WI38 (cell line): ENCODE results near the gene DNLZ.

ENCODE experiments used
- H3K4me3 ChIP-seq: 2 replicates; pipeline ENCODE4 v1.5.1; 2011; ENCODE audit warnings: low read depth, mild to moderate bottlenecking, control low read depth, low read length
- TF ChIP-seq, protein P1 (sequence below): IDR thresholded peaks from 2 replicates; pipeline ENCODE4 v1.5.1; 2012; ENCODE audit warnings: low read depth, mild to moderate bottlenecking, control low read depth, low read length

The DNLZ gene

DNA sequence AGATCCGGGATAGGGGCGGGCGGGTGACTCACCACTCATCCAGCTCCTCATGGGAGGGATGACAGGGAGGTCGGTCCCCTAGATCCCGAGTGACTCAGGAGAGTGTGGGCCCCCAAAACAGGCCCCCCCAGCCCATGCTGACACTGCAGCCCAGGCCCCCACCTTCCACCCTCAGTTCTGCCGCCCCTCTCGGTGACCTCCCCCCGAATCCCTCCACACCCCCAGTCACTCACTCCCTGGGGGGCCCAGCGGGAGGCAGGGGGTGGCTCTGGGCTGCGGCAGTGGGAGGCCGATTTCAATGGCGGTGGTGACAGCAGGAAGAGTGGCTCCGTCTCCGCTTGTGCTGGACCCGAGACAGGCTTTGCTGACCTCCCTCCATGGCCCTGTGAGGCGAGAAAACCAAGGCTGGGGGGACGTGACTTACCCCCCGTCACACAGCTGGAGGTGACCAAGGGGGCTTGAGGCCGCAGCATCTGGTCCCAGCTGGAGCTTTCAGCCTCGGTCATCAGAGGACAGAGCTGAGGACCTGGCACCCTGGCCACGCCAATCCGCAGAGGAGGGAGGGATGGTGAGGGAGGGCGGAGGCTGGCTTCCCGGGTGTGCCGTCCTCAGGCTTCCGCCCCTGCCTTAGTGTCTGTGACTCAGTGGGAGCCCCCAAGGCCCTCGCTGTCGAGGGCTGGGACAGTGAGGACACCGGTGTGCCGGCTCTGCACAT, 27.2 kb downstream of the DNLZ start:
- TF ChIP-seq, protein P1, sequence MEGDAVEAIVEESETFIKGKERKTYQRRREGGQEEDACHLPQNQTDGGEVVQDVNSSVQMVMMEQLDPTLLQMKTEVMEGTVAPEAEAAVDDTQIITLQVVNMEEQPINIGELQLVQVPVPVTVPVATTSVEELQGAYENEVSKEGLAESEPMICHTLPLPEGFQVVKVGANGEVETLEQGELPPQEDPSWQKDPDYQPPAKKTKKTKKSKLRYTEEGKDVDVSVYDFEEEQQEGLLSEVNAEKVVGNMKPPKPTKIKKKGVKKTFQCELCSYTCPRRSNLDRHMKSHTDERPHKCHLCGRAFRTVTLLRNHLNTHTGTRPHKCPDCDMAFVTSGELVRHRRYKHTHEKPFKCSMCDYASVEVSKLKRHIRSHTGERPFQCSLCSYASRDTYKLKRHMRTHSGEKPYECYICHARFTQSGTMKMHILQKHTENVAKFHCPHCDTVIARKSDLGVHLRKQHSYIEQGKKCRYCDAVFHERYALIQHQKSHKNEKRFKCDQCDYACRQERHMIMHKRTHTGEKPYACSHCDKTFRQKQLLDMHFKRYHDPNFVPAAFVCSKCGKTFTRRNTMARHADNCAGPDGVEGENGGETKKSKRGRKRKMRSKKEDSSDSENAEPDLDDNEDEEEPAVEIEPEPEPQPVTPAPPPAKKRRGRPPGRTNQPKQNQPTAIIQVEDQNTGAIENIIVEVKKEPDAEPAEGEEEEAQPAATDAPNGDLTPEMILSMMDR = no peak
- no peak overlapping the region for H3K4me3 ChIP-seq

DNA sequence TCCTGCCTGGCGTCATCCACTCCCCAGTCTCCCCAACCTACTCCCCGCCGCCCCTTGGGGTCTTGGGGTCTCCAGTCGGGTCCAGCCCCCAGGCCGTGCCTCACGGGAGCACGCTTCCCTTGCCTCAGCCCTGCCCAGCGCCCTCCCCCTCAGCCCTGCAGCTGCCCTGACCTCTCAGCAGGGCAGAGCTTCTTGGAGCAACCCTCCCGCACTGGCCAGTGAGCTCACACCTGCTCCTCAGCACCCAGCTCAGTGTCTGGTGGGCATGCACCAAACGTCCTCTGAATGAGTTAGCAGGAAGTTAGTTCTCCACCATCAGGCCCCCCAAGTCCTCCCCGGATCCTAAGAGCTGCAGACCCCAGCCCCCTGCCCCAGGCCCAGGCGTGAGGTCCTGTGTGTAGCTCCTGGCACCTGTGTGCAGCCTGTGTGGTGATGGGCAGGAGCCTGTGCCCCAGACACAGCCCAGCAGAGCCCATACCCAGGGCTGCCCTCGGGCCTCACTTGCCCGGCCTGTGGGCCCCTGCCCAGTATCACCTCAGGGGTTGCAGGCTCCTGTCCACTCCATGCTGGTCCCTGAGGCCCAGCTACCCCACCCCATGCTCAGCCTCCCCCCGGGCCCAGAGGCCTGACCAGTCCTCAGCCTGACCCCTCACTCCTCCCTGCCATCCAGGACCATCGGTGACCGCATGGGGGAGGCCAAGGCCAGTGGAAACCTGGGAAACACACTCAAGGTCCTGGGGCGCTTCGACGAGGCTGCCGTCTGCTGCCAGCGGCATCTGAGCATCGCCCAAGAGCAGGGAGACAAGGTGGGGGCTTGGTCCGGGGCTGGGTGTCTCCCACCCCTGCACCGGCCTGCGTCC, 28.0 kb downstream of the DNLZ start:
- TF ChIP-seq, protein P1 = no peak
- no peak overlapping the region for H3K4me3 ChIP-seq

DNA sequence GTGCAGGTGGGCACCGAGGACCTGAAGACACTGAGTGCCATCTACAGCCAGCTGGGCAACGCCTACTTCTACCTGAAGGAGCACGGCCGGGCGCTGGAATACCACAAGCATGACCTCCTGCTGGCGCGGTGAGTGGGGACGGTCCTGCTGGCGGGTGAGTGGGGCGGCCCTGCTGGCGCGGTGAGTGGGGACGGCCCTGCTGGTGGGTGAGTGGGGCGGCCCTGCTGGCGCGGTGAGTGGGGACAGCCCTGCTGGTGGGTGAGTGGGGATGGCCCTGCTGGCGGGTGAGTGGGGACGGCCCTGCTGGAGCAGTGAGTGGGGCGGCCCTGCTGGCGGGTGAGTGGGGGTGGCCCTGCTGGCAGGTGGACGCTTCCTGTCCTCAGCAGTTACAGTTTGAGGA, 29.0 kb downstream of the DNLZ start:
- TF ChIP-seq, protein P1 = no peak
- H3K4me3 ChIP-seq = no peak overlapping the region

DNA sequence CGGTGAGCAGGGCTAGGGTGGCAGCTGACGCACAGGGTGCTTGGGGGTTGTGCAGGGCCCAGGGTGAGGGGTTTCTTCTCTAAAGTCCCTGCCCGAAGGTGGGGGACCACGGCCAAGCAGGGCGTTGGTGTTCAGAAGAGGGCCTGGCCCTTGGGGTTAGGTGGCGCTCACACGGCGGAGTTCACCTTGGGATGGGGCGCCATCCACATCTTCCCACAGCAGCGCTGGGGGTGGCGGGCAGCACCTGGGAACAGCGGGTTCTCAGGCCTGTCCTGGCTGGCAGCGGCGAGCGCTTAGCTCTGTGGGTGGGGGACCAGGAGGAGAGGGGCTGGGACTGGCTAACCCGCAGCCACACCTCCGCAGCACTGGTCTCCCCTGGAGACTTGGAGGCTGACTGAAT, 30.1 kb downstream of the DNLZ start:
- TF ChIP-seq, protein P1 = no peak
- H3K4me3 ChIP-seq = no peak overlapping the region

DNA sequence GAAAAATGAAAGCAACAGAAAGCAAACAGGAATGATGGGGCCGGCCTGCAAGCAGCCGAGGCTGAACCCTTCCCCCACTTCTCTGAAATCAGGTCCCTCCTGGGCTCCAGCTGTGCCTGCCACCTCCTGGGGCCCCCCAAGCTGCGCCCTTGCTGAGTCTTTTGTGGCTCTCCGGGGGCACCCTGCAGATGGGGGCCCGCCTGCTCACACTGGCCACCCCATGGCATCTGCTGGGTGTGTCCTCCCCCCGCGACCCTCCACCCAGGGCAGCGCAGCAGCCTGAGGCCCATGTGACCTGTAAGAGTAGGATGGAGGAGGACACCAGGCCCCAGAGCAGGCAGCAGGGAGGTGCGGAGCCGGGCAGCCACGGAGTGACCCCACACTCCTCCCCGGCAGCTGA, 30.5 kb downstream of the DNLZ start:
- H3K4me3 ChIP-seq = no peak overlapping the region
- TF ChIP-seq, protein P1 = no peak

DNA sequence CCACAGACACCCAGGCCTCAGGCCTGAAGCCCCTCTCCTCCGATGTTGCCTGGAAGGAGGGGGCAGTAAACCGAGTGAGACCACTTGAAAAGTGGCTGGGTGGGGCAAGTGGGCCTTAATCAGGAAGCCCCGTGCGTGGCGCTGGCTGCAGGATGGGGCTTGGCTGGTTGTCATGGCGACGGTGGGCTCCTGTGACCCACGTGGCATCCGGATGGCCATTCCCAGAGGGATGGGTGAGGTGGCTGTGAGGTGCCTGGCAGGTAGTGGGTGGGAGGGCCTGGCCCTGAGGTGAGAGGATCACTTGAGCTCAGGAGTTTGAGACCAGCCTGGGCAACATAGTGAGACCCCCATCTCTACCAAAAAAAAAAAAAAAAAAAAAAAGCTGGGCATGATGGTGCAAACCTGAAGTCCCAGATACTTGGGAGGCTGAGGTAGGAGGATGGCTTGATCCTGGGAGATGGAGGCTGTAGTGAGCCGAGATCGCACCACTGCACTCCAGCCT, 31.0 kb downstream of the DNLZ start:
- no peak overlapping the region for H3K4me3 ChIP-seq
- TF ChIP-seq, protein P1 = no peak
